ENCODE measurements around the gene SYNDIG1.

The SYNDIG1 gene

GRCh38 chr20:24479106-24479505 lies 9.7 kb downstream of the SYNDIG1 start:
- peaks cover 9% of the 10 kb centered on the region for H3K27me3 ChIP-seq (ENCODE audit: insufficient read depth, poor library complexity, severe bottlenecking)
- no peak for TF ChIP-seq SPI1 (IDR thresholded peaks at IDR 0.05; ENCODE audit: borderline replicate concordance, low read depth)
- TF ChIP-seq GABPA (IDR thresholded peaks at IDR 0.05; ENCODE audit: low read depth), result no peak
- no peak for TF ChIP-seq CTCF (IDR thresholded peaks at IDR 0.05; ENCODE audit: insufficient read depth, low read length)
- no peak for TF ChIP-seq POLR2AphosphoS5 (IDR thresholded peaks at IDR 0.05; ENCODE audit: low read depth)
- TF ChIP-seq REST (IDR thresholded peaks at IDR 0.05; ENCODE audit: insufficient replicate concordance, low read depth), result no peak
- H3K4me3 ChIP-seq (replicated peaks; ENCODE audit: insufficient read depth, low read length), result no peak overlapping the region

GRCh38 chr20:24479595-24479994 lies 10.2 kb downstream of the SYNDIG1 start:
- no peak overlapping the region for H3K4me3 ChIP-seq (replicated peaks; ENCODE audit: insufficient read depth, low read length)
- TF ChIP-seq GABPA (IDR thresholded peaks at IDR 0.05; ENCODE audit: low read depth) (no peak), SPI1 (IDR thresholded peaks at IDR 0.05; ENCODE audit: borderline replicate concordance, low read depth) (no peak), CTCF (IDR thresholded peaks at IDR 0.05; ENCODE audit: insufficient read depth, low read length) (no peak), REST (IDR thresholded peaks at IDR 0.05; ENCODE audit: insufficient replicate concordance, low read depth) (no peak), POLR2AphosphoS5 (IDR thresholded peaks at IDR 0.05; ENCODE audit: low read depth) (no peak)
- no peak for DNase-seq (ENCODE audit: low read depth in 1 of 2, low spot score in 1 of 2)
- peaks cover 6% of the 10 kb centered on the region for H3K27me3 ChIP-seq (ENCODE audit: insufficient read depth, poor library complexity, severe bottlenecking)
- H3K27ac ChIP-seq (replicated peaks), result no peak overlapping the region

More at GRCh38 chr20:24479106-24479505, 9.7 kb downstream of the SYNDIG1 start:
- H3K27ac ChIP-seq (replicated peaks), result no peak overlapping the region
- DNase-seq (ENCODE audit: low read depth in 1 of 2, low spot score in 1 of 2), result no peak

- TF ChIP-seq CTCF (IDR thresholded peaks at IDR 0.05; ENCODE audit: insufficient read depth, low read length) (no peak), POLR2AphosphoS5 (IDR thresholded peaks at IDR 0.05; ENCODE audit: low read depth) (no peak), GABPA (IDR thresholded peaks at IDR 0.05; ENCODE audit: low read depth) (no peak)
- no peak overlapping the region for H3K4me3 ChIP-seq (replicated peaks; ENCODE audit: insufficient read depth, low read length)
These were observed 11.1 kb downstream of the SYNDIG1 start for GRCh38 chr20:24480509-24480908.

GRCh38 chr20:24481173-24481572 lies 11.7 kb downstream of the SYNDIG1 start:
- Histone ChIP-seq H3K27ac (replicated peaks) (no peak overlapping the region), H3K4me3 (replicated peaks; ENCODE audit: insufficient read depth, low read length) (no peak overlapping the region), H3K27me3 (ENCODE audit: insufficient read depth, poor library complexity, severe bottlenecking) (no peaks in the 10 kb centered on the region)
- no peak for DNase-seq (ENCODE audit: low read depth in 1 of 2, low spot score in 1 of 2)
- TF ChIP-seq CTCF (IDR thresholded peaks at IDR 0.05; ENCODE audit: insufficient read depth, low read length), result no peak
- no peak for TF ChIP-seq POLR2AphosphoS5 (IDR thresholded peaks at IDR 0.05; ENCODE audit: low read depth)
- TF ChIP-seq GABPA (IDR thresholded peaks at IDR 0.05; ENCODE audit: low read depth), result no peak
- TF ChIP-seq SPI1 (IDR thresholded peaks at IDR 0.05; ENCODE audit: borderline replicate concordance, low read depth), result no peak
- TF ChIP-seq REST (IDR thresholded peaks at IDR 0.05; ENCODE audit: insufficient replicate concordance, low read depth), result no peak

More at GRCh38 chr20:24480509-24480908, 11.1 kb downstream of the SYNDIG1 start:
- no peak for DNase-seq (ENCODE audit: low read depth in 1 of 2, low spot score in 1 of 2)
- H3K27ac ChIP-seq (replicated peaks), result no peak overlapping the region
- H3K27me3 ChIP-seq (ENCODE audit: insufficient read depth, poor library complexity, severe bottlenecking), result no peaks in the 10 kb centered on the region
